Astrocyte of the spinal cord (primary cell): Measurements from ENCODE around the gene OSBPL8.

Source experiments
- DNase-seq: peaks from one replicate; pipeline ENCODE4 v3.0.0; 2011; ENCODE audit warnings: low read depth, low spot score
- H3K4me3 ChIP-seq: 2 replicates; pipeline ENCODE4 v1.5.1; 2011; ENCODE audit warnings: low read depth, mild to moderate bottlenecking, low read length, moderate library complexity
- in situ Hi-C: cut with HindIII; loops from 2 replicates; pipeline ENCODE4 v1.10.0; 2017; ENCODE audit warnings: low sequenced_read_pairs
- TF ChIP-seq, protein P1 (sequence below): IDR thresholded peaks from 2 replicates; pipeline ENCODE4 v1.5.1; 2012; ENCODE audit warnings: low read depth, mild to moderate bottlenecking, low read length, inconsistent platforms

The OSBPL8 gene

DNA sequence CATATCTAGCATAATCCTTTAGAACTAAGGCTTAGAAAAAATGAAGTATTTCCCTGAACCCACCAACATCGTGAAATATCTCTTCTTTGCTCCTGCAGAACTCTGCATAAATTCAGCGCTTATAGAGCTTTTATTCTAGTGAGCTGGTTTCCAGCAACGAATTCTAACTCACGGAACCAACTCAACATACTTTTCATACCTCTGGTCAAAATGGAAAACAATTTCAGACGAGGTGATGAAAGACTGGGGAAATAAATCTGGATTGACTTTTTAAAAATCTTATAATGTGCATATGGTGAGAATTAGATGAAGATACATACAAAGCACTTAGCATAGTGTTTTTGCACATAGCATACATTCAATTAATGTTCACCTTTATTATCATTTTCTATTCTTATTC is 148.8 kb downstream of the OSBPL8 start:
- TF ChIP-seq, protein P1, sequence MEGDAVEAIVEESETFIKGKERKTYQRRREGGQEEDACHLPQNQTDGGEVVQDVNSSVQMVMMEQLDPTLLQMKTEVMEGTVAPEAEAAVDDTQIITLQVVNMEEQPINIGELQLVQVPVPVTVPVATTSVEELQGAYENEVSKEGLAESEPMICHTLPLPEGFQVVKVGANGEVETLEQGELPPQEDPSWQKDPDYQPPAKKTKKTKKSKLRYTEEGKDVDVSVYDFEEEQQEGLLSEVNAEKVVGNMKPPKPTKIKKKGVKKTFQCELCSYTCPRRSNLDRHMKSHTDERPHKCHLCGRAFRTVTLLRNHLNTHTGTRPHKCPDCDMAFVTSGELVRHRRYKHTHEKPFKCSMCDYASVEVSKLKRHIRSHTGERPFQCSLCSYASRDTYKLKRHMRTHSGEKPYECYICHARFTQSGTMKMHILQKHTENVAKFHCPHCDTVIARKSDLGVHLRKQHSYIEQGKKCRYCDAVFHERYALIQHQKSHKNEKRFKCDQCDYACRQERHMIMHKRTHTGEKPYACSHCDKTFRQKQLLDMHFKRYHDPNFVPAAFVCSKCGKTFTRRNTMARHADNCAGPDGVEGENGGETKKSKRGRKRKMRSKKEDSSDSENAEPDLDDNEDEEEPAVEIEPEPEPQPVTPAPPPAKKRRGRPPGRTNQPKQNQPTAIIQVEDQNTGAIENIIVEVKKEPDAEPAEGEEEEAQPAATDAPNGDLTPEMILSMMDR = no peak
- no peak for DNase-seq
- in situ Hi-C loops = no loop called here
- H3K4me3 ChIP-seq = no peak overlapping the region

DNA sequence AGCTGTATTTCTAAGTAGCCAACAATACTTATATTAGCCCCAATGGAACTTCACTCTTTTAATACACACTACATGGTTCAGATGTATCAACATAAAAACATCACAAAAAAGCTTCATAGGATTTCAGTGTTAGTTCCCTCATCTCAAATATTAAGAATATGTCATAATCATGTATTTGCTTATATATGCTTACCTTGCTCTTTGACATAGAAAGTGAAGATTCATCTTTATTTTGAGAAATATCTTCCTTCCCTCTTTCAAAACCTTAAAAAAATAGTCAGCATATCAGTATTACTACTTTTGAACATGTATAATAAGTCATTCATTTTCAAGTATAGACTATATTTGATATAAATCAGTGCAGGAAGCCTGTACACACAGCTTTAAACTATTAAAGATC is 149.2 kb downstream of the OSBPL8 start:
- no peak for DNase-seq

DNA sequence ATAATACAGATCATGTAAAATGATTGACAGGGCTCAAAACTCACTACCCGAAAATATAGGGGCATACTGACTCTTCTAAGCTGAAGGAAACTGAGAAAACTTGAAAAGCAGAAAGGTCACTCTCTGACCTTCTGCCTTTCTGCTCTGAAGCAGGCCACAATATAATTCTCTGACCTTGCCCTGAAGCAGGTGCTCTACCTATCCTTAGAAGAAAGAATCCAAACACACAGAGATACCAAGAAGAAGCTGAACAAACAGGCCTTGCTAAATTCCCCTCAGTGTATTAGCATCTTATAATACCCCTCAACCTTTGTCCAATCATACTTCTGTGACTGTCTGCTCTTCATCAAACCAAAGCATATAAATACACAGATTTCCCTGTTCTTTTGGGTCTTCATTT is 150.5 kb downstream of the OSBPL8 start:
- in situ Hi-C loops = no loop called here
- no peak overlapping the region for H3K4me3 ChIP-seq
- TF ChIP-seq, protein P1 = no peak

More for the DNA sequence above, 149.2 kb downstream of the OSBPL8 start:
- in situ Hi-C loops = no loop called here
- TF ChIP-seq, protein P1 = no peak
- no peak overlapping the region for H3K4me3 ChIP-seq

DNA sequence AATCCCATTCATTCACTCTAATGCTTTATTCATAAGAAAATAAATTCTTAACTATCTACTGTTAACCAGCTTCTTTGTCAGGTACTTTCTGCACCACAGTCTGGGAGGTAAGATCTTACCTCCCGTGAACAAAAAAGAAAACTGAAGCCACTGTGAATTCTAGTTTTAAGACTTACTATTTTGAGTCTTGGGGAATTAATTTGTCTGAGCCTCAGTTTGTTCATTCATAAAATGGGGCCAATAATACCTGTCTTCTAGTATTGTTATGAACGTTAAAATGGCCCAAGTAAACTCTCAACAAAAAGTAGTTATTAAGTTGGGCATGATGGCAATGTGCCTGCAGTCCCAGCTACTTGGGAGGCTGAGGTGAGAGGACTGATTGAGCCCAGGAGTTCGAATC is 151.9 kb downstream of the OSBPL8 start:
- TF ChIP-seq, protein P1 = no peak
- DNase-seq = no peak
- in situ Hi-C loops = no loop called here
- no peak overlapping the region for H3K4me3 ChIP-seq

More for the DNA sequence above, 150.5 kb downstream of the OSBPL8 start:
- DNase-seq = no peak

DNA sequence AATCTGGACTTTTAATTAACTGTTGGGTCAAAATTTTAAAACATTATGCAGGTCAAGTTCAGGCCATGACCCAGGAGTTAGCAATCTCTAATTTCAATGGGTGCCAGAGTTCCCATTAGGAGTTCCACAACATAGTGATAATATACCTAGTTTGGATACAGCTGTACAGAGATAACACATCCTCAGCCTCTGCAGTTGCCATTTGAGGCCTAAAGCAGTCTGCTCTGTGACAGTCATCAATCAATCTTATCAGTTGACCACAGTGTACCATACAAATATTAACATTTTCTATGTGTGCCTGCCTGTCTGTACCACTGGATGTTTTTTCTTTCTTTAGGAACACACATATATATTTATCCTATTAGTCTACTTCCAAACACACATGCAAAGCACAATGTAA is 157.3 kb downstream of the OSBPL8 start:
- H3K4me3 ChIP-seq = no peak overlapping the region
- in situ Hi-C loops = no loop called here
- TF ChIP-seq, protein P1 = no peak
- DNase-seq = no peak

DNA sequence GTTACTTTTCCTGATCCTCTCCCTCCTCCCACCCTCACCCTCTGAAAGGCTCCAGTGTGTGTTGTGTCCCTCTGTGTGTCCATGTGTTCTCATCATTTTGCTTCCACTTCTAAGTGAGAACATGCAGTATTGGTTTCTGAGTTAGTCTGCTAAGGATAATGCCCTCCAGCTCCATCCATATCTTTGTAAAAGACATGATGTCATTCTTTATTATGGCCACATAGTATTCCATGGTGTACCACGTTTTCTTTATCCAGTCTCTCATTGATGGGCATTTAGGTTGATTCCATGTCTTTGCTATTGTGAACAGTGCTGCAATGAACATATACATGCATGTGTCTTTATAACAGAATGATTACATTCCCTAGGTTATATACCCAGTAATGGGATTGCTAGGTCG is 159.4 kb downstream of the OSBPL8 start:
- in situ Hi-C loops = no loop called here
- DNase-seq = no peak
- no peak overlapping the region for H3K4me3 ChIP-seq
- TF ChIP-seq, protein P1 = no peak

DNA sequence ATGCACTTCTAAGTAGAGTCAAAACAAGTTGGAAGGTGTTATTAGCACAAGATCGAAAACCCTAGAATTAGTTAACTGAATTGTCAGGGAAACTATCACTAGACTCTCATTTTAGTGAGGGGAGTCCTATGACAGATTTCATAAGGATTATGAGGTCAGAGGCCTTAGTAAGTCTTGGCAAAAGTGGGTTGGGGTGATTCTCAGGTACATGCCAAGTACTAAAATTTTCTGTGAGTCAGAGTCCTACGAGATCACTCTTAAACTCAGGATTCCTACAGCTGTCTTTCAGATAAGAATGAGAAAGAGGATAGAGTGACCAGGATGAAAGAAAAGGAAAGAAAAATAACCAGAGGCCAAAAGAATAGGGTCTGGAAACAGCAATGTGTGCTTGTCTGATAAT is 160.5 kb downstream of the OSBPL8 start:
- TF ChIP-seq, protein P1 = no peak
- no peak overlapping the region for H3K4me3 ChIP-seq
- DNase-seq = no peak
- in situ Hi-C loops = no loop called here
